ENCODE results near the gene ENAM. TPM values are rescaled to one million over a fixed set of nuclear protein-coding genes. Genes with fewer than 3 reads are reported as not detected.
A peak's percentile ranks its signal among the peaks of the same experiment; 100 is the strongest.

Gene ENAM
- polyA plus RNA-seq, 1 of the 3 experiments (the other 2 are of a cell fraction) = 0.20 TPM

GRCh38 chr4:70674731-70675130 is 46.2 kb downstream of the ENAM start:
- Histone ChIP-seq H3K4me1 (ENCODE audit: control insufficient read depth in 1 of 2, insufficient read depth in 2 of 2, low read depth in 1 of 2, low read length in 1 of 2) (no peaks in the 10 kb centered on the region), H3K79me2 (ENCODE audit: insufficient read depth) (no peaks in the 10 kb centered on the region), H3K9me3 (no peaks in the 10 kb centered on the region), H3K27ac (ENCODE audit: low read depth in 2 of 2, low read length in 1 of 2) (no peak overlapping the region), H3K4me3 (ENCODE audit: low read depth in 2 of 2, low read length in 1 of 2) (no peak overlapping the region), H3K9me2 (no peaks in the 10 kb centered on the region), H3K4me2 (no peak overlapping the region), H3K36me3 (replicated peaks in 1 of 2; ENCODE audit: control insufficient read depth in 1 of 2, insufficient read depth in 2 of 2, low read length in 1 of 2) (no peaks in the 10 kb centered on the region), H3F3A (replicated peaks; ENCODE audit: insufficient read depth) (no peaks in the 10 kb centered on the region), H3K9ac (no peak overlapping the region), H3K27me3 (ENCODE audit: insufficient read depth) (no peaks in the 10 kb centered on the region; the same call in 1 of the 2 replicates), H4K20me1 (ENCODE audit: insufficient read depth) (no peaks in the 10 kb centered on the region), H2AFZ (ENCODE audit: low read depth) (0 out of 2 replicates have a peak overlapping the region, but pooled peaks have one; percentile 14)
- 26% methylated on average over 1 of the region's 1 CpG for WGBS (ENCODE audit: low lambda C conversion rate)
- DNase-seq = no peak
- ChIA-PET CTCF (no interaction called here), POLR2A (no interaction called here)
- TF ChIP-seq RFX5 (IDR thresholded peaks at IDR 0.05; ENCODE audit: low read length) = no peak
- TF ChIP-seq NFIC (IDR thresholded peaks at IDR 0.05; ENCODE audit: borderline replicate concordance) = no peak
- no peak for TF ChIP-seq FOXJ3 (CRISPR knock-in tag; IDR thresholded peaks at IDR 0.05)

DNA sequence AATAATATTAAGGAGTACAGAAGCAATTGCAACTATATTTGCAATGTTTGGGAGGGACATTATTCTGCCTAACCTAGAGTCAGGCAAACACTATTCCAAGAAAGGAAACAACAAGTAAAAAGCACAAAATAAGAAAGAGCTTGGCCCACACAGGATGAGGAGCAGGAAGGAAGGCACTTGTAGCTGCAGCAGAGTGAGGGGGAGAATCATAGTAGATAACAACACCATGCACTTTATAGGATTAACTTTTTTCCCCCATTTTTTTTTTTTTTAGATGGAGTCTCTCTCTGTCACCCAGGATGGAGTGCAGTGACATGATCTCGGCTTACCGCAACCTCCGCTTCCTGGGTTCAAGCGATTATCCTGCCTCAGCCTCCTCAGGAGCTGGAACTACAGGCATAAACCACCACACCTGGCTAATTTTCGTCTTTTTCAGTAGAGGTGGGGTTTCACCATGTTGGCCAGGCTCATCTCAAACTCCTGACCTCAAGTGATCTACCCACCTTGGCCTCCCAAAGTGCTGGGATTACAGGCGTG is 48.1 kb downstream of the ENAM start:
- ChIA-PET CTCF (interaction anchor here (0.9 kb wide), 1 partner anchor 25 kb away, joined by 3 read pairs; no protein-coding TSS in a partner anchor), POLR2A (no interaction called here)
- Histone ChIP-seq H3K9ac (no peak overlapping the region), H2AFZ (ENCODE audit: low read depth) (peak overlapping the region; percentile 39; the same call in 1 of the 2 replicates), H3K4me3 (ENCODE audit: low read depth in 2 of 2, low read length in 1 of 2) (no peak overlapping the region), H3F3A (replicated peaks; ENCODE audit: insufficient read depth) (no peaks in the 10 kb centered on the region), H3K27me3 (ENCODE audit: insufficient read depth) (no peaks in the 10 kb centered on the region; the same call in 1 of the 2 replicates), H3K9me3 (no peaks in the 10 kb centered on the region), H3K4me2 (no peak overlapping the region), H3K9me2 (no peaks in the 10 kb centered on the region), H3K4me1 (ENCODE audit: control insufficient read depth in 1 of 2, insufficient read depth in 2 of 2, low read depth in 1 of 2, low read length in 1 of 2) (no peaks in the 10 kb centered on the region), H3K36me3 (replicated peaks in 1 of 2; ENCODE audit: control insufficient read depth in 1 of 2, insufficient read depth in 2 of 2, low read length in 1 of 2) (no peaks in the 10 kb centered on the region), H4K20me1 (ENCODE audit: insufficient read depth) (no peaks in the 10 kb centered on the region), H3K79me2 (ENCODE audit: insufficient read depth) (no peaks in the 10 kb centered on the region), H3K27ac (ENCODE audit: low read depth in 2 of 2, low read length in 1 of 2) (no peak overlapping the region)
- TF ChIP-seq USF2 (IDR thresholded peaks at IDR 0.05; ENCODE audit: borderline replicate concordance, low read depth, low read length) (no peak), TCF12 (IDR thresholded peaks at IDR 0.05) (no peak), NRF1 (IDR thresholded peaks at IDR 0.05; ENCODE audit: low read depth, low read length) (no peak), TEAD4 (IDR thresholded peaks at IDR 0.05; ENCODE audit: borderline replicate concordance, insufficient read depth) (no peak), SIN3A (IDR thresholded peaks at IDR 0.05; ENCODE audit: borderline replicate concordance, low read depth, low read length) (no peak), RAD21 (IDR thresholded peaks at IDR 0.05; ENCODE audit: low read length) (no peak), RXRA (IDR thresholded peaks at IDR 0.05; ENCODE audit: borderline replicate concordance, low read depth) (no peak), JUND (IDR thresholded peaks at IDR 0.05) (no peak)
- TF ChIP-seq, protein P1, sequence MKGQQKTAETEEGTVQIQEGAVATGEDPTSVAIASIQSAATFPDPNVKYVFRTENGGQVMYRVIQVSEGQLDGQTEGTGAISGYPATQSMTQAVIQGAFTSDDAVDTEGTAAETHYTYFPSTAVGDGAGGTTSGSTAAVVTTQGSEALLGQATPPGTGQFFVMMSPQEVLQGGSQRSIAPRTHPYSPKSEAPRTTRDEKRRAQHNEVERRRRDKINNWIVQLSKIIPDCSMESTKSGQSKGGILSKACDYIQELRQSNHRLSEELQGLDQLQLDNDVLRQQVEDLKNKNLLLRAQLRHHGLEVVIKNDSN (IDR thresholded peaks at IDR 0.05; ENCODE audit: borderline replicate concordance, low read depth) = no peak
- TF ChIP-seq, protein P2, sequence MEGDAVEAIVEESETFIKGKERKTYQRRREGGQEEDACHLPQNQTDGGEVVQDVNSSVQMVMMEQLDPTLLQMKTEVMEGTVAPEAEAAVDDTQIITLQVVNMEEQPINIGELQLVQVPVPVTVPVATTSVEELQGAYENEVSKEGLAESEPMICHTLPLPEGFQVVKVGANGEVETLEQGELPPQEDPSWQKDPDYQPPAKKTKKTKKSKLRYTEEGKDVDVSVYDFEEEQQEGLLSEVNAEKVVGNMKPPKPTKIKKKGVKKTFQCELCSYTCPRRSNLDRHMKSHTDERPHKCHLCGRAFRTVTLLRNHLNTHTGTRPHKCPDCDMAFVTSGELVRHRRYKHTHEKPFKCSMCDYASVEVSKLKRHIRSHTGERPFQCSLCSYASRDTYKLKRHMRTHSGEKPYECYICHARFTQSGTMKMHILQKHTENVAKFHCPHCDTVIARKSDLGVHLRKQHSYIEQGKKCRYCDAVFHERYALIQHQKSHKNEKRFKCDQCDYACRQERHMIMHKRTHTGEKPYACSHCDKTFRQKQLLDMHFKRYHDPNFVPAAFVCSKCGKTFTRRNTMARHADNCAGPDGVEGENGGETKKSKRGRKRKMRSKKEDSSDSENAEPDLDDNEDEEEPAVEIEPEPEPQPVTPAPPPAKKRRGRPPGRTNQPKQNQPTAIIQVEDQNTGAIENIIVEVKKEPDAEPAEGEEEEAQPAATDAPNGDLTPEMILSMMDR (IDR thresholded peaks at IDR 0.05) = no peak
- DNase-seq = no peak
- WGBS (ENCODE audit: low lambda C conversion rate) = 74% methylated on average over 6 of the region's 6 CpGs
